Prostate gland (tissue), 2 donors: Measurements from ENCODE around the gene STAG2.

ENCODE experiments used
- CTCF ChIP-seq, 4 experiments: fragments of 200-600 bp in 2 of 4; fragments of 450-650 bp in 2 of 4; sonication (generic) in 2 of 4; IDR thresholded peaks; 1 replicate in 3 of 4; 2 replicates in 1 of 4; pipeline ENCODE4 v1.5.1; 2016 to 2019; ENCODE audit warnings: antibody characterized with exemption in 4 of 4, mild to moderate bottlenecking in 2 of 4, moderate library complexity in 2 of 4
- POLR2A ChIP-seq: fragments of 450-650 bp; IDR thresholded peaks from one replicate; pipeline ENCODE4 v1.6.1; 2016; ENCODE audit warnings: antibody characterized with exemption, mild to moderate bottlenecking

- no peak for TF ChIP-seq POLR2A
- TF ChIP-seq CTCF (IDR thresholded peaks at IDR 0.05) = no peak
Measured at GRCh38 chrX:123924186-123924585, 37.3 kb upstream of the STAG2 start.
